K562 (cell line): ENCODE results near the gene MIER2. TPM values are rescaled to one million over a fixed set of nuclear protein-coding genes. Genes with fewer than 3 reads are reported as not detected.
A peak's percentile ranks its signal among the peaks of the same experiment; 100 is the strongest.

Experiments
- ATAC-seq: fragments of 200-7000 bp; cut with Tn5 transposase; 3 replicates; pipeline ENCODE4 v1.9.1; 2020; ENCODE audit warnings: moderate library complexity
- BruUV-seq: library from RNA; stranded (reverse); fragments of 400-500 nt; replicated peaks from 2 replicates; lab custom pipeline; 2021; lab: Mats Ljungman, UMichigan
- CTCF ChIA-PET: fragments of 300-600 bp; formaldehyde crosslinking; extraction: SDS; loops from one replicate; lab custom pipeline; 2021; ENCODE audit warnings: low intra/inter-chr PET ratio; lab: Yijun Ruan, JAX
- POLR2A ChIA-PET: fragments of 300-600, 350-650 bp; sonication (Branson Sonifier 250); formaldehyde crosslinking; extraction: SDS; loops from one replicate; lab custom pipeline; 2021; ENCODE audit warnings: antibody characterized with exemption, inconsistent platforms; lab: Yijun Ruan, JAX
- DNase-seq, 4 experiments: peaks; one replicate each; pipeline versions ENCODE4 v3.0.0 to v3.0.0-alpha.2; 2011 to 2018; ENCODE audit warnings: low spot score in 3 of 4, mixed read lengths in 3 of 4; ENCODE audit errors: extremely low read depth in 1 of 4
- FAIRE-seq: peaks from 2 replicates; lab custom pipeline; 2011; peaks lifted over from hg19 to GRCh38; lab: Jason Lieb, UNC
- H2AFZ ChIP-seq: 2 replicates; pipeline ENCODE4 v1.6.0; 2011; ENCODE audit warnings: low read depth, low read length, control low read depth, inconsistent platforms
- H3K27ac ChIP-seq: fragments of 200-600 bp; 3 replicates; pipeline ENCODE4 v1.8.0; 2011; ENCODE audit warnings: low read depth, mild to moderate bottlenecking, control low read depth, inconsistent platforms, low read length, moderate library complexity, mixed read lengths; ENCODE audit errors: extremely low read depth
- H3K27me3 ChIP-seq, 2 experiments: fragments of 300-600 bp in 1 of 2; 2 replicates in 1 of 2; 3 replicates in 1 of 2; pipeline versions ENCODE4 v1.6.0 to v1.8.0; 2011; ENCODE audit warnings: inconsistent platforms in 2 of 2, low read length in 2 of 2, mild to moderate bottlenecking in 1 of 2, mixed read lengths in 1 of 2, moderate library complexity in 1 of 2; ENCODE audit not compliant: control insufficient read depth in 2 of 2, insufficient read depth in 2 of 2
- H3K36me3 ChIP-seq: fragments of 300-600 bp; 3 replicates; pipeline ENCODE4 v1.8.0; 2011; ENCODE audit warnings: mild to moderate bottlenecking, low read length, inconsistent platforms; ENCODE audit not compliant: control insufficient read depth, insufficient read depth
- H3K4me1 ChIP-seq, 2 experiments: fragments of 200-600 bp in 1 of 2; replicated peaks in 1 of 2; 2 replicates in 1 of 2; 3 replicates in 1 of 2; pipeline versions ENCODE4 v1.5.1 to v1.8.0; 2011; ENCODE audit warnings: inconsistent platforms in 2 of 2, low read length in 2 of 2, mild to moderate bottlenecking in 1 of 2, mixed read lengths in 1 of 2, moderate library complexity in 1 of 2; ENCODE audit not compliant: control insufficient read depth in 2 of 2, insufficient read depth in 2 of 2
- H3K4me2 ChIP-seq: 2 replicates; pipeline ENCODE4 v1.6.1; 2011; ENCODE audit warnings: low read length, control low read depth, inconsistent platforms, mixed read lengths; ENCODE audit not compliant: insufficient read depth
- H3K4me3 ChIP-seq: fragments of 200-600 bp; sonication (generic), shearing (Covaris generic); 2 replicates; pipeline ENCODE4 v1.5.1; 2016; ENCODE audit warnings: control low read depth, inconsistent platforms
- H3K79me2 ChIP-seq: fragments of 200-600 bp; 3 replicates; pipeline ENCODE4 v1.8.0; 2011; ENCODE audit warnings: low read length, inconsistent platforms; ENCODE audit not compliant: control insufficient read depth, insufficient read depth
- H3K9ac ChIP-seq, 2 experiments: 2 replicates each; pipeline versions ENCODE4 v1.6.0 to v1.6.1; 2011; ENCODE audit warnings: low read depth in 2 of 2, low read length in 2 of 2, control low read depth in 1 of 2, inconsistent platforms in 1 of 2, mild to moderate bottlenecking in 1 of 2, mixed read lengths in 1 of 2; ENCODE audit not compliant: insufficient read depth in 1 of 2
- H3K9me1 ChIP-seq: one replicate; pipeline ENCODE4 v1.6.0; 2011; ENCODE audit warnings: inconsistent platforms, mild to moderate bottlenecking, low read length, moderate library complexity; ENCODE audit not compliant: control insufficient read depth, insufficient read depth
- H3K9me3 ChIP-seq: replicated peaks from 2 replicates; pipeline ENCODE4 v1.5.1; 2011; ENCODE audit warnings: low read depth, low read length, inconsistent platforms; ENCODE audit not compliant: control insufficient read depth, insufficient read depth
- H4K20me1 ChIP-seq: replicated peaks from 2 replicates; pipeline ENCODE4 v1.6.1; 2011; ENCODE audit warnings: low read length, inconsistent platforms, mixed read lengths; ENCODE audit not compliant: control insufficient read depth, insufficient read depth
- L3MBTL2 ChIP-seq: fragments of 450-650 bp; IDR thresholded peaks from 2 replicates; pipeline ENCODE4 v1.6.1; 2016; ENCODE audit warnings: mild to moderate bottlenecking, moderate library complexity
- NCOA4 ChIP-seq: fragments of 450-650 bp; IDR thresholded peaks from 2 replicates; pipeline ENCODE4 v1.6.1; 2018; ENCODE audit warnings: mild to moderate bottlenecking; ENCODE audit not compliant: partially characterized antibody
- NCOA6 ChIP-seq: fragments of 450-650 bp; IDR thresholded peaks from 2 replicates; pipeline ENCODE4 v1.6.1; 2017; ENCODE audit warnings: mild to moderate bottlenecking
- NFIC ChIP-seq: fragments of 450-650 bp; IDR thresholded peaks from 2 replicates; pipeline ENCODE4 v1.6.1; 2017; ENCODE audit warnings: mild to moderate bottlenecking, inconsistent platforms
- PCBP1 ChIP-seq: fragments of 200-400 bp; formaldehyde crosslinking; IDR thresholded peaks from 2 replicates; pipeline ENCODE4 v1.6.1; 2018; ENCODE audit warnings: mild to moderate bottlenecking, low read depth, low read length; ENCODE audit not compliant: poor library complexity, severe bottlenecking
- PHB2 ChIP-seq: fragments of 450-650 bp; IDR thresholded peaks from 2 replicates; pipeline ENCODE4 v1.6.1; 2017; ENCODE audit warnings: low read depth
- USF1 ChIP-seq: sonication (generic); formaldehyde crosslinking; IDR thresholded peaks from 2 replicates; pipeline ENCODE4 v1.9.0; 2022; ENCODE audit warnings: mild to moderate bottlenecking, missing genetic modification reagents
- VEZF1 ChIP-seq: fragments of 200-800 bp; sonication (Bioruptor generic); IDR thresholded peaks from 2 replicates; pipeline ENCODE4 v1.6.1; 2017; ENCODE audit warnings: missing genetic modification characterization, missing compliant biosample characterization
- ZBTB7A ChIP-seq: IDR thresholded peaks from 2 replicates; pipeline ENCODE4 v1.6.1; 2011; ENCODE audit warnings: low read depth, mild to moderate bottlenecking, low read length, moderate library complexity, borderline replicate concordance; ENCODE audit not compliant: control insufficient read depth
- ZNF239 ChIP-seq: fragments of 250-450 bp; sonication (Bioruptor Pico); IDR thresholded peaks from 2 replicates; pipeline ENCODE4 v1.4.0; 2020; ENCODE audit warnings: mild to moderate bottlenecking
- ZNF347 ChIP-seq: fragments of 450-650 bp; formaldehyde crosslinking; IDR thresholded peaks from 2 replicates; pipeline ENCODE4 v1.4.0; 2020; ENCODE audit warnings: low read depth, mild to moderate bottlenecking, moderate library complexity
- WGBS: fragments of 100-300 bp; shearing (Covaris generic); methylation state at CpG from one replicate; pipeline ENCODE4 v1.1.6; 2016; ENCODE audit warnings: low coverage, mixed read lengths; ENCODE audit not compliant: insufficient coverage; ENCODE audit errors: missing lambda C conversion rate; 5-methylcytosine and 5-hydroxymethylcytosine counted together
- in situ Hi-C: fragments of 300-500 bp; cut with MboI; formaldehyde crosslinking; loops from 4 replicates; pipeline ENCODE4 v1.15.0; 2018; ENCODE audit warnings: inconsistent platforms, mixed read lengths
- intact Hi-C: fragments of 100-400 bp; cut with micrococcal nuclease; formaldehyde crosslinking; loops from 2 replicates; pipeline ENCODE4 v1.14.2; 2022
- polyA plus RNA-seq, 8 experiments: library from polyadenylated mRNA; depleted of rRNA in 4 of 8; stranded (reverse) in 5 of 8; unstranded in 3 of 8; fragments of >200 nt; fragmentation: Nextera tagmentation in 2 of 8; fragmentation: Illumina TruSeq in 1 of 8; extraction: Ambion mirVana in 2 of 8; extraction: Trizol in 1 of 8; gene quantifications; 2 replicates each; pipeline versions ENCODE4 v1.2.1 to v1.2.3, GENCODE V29; 2011 to 2014; ENCODE audit warnings: inconsistent platforms in 1 of 8, missing spikeins in 1 of 8
- total RNA-seq, 7 experiments: library from RNA; depleted of rRNA in 6 of 7; stranded (reverse); fragments of >200 nt in 6 of 7; fragmentation: Illumina TruSeq in 2 of 7; extraction: Trizol in 2 of 7; gene quantifications; 2 replicates each; pipeline versions ENCODE4 v1.2.1 to v1.2.3, GENCODE V29; 2011 to 2021; ENCODE audit warnings: low replicate concordance in 1 of 7
- TF ChIP-seq, protein P1 (sequence below): sonication (generic); formaldehyde crosslinking; IDR thresholded peaks from 2 replicates; pipeline ENCODE4 v1.5.0; 2020; ENCODE audit warnings: missing genetic modification reagents
- TF ChIP-seq, protein P2 (sequence below): sonication (generic); formaldehyde crosslinking; IDR thresholded peaks from 2 replicates; pipeline ENCODE4 v1.8.0; 2022; ENCODE audit warnings: missing genetic modification reagents, mild to moderate bottlenecking, borderline replicate concordance
- TF ChIP-seq, protein P3 (sequence below), 2 experiments: IDR thresholded peaks; 2 replicates each; pipeline ENCODE4 v1.6.1; 2011; ENCODE audit warnings: borderline replicate concordance in 1 of 2, control low read depth in 1 of 2, low read depth in 1 of 2, low read length in 1 of 2, mild to moderate bottlenecking in 1 of 2, mixed read lengths in 1 of 2, moderate library complexity in 1 of 2; ENCODE audit not compliant: insufficient read depth in 1 of 2, insufficient read length in 1 of 2, poor library complexity in 1 of 2, severe bottlenecking in 1 of 2; ENCODE audit errors: extremely low read depth in 1 of 2

Gene MIER2
- total and polyA plus RNA-seq, 9 of the 15 experiments (the other 6 are each of a cell fraction or from before 2014, with no cell fraction given), result 0.46 to 34.7 (median 15.6) TPM

- H3K27ac ChIP-seq, result no peak within 1 kb of the TSS; the same call in 2 of the 3 replicates
- ATAC-seq, result no peak
- H2AFZ ChIP-seq, result peak within 1 kb of the TSS; percentile 51; the same call in 1 of the 2 replicates
- POLR2A ChIA-PET, result no interaction called here
- H4K20me1 ChIP-seq, result peaks cover 4% of the 10 kb centered on the region; the same call in 1 of the 2 replicates
- peak; percentile 79 for TF ChIP-seq USF1 (CRISPR knock-in tag)
- TF ChIP-seq NCOA4, result no peak
- TF ChIP-seq PCBP1, result peak; percentile 34
- TF ChIP-seq ZBTB7A, result peak; percentile 61; the same call in 1 of the 2 replicates
- no peak for TF ChIP-seq PHB2
- TF ChIP-seq L3MBTL2, result peak; percentile 49
- TF ChIP-seq, protein P1, sequence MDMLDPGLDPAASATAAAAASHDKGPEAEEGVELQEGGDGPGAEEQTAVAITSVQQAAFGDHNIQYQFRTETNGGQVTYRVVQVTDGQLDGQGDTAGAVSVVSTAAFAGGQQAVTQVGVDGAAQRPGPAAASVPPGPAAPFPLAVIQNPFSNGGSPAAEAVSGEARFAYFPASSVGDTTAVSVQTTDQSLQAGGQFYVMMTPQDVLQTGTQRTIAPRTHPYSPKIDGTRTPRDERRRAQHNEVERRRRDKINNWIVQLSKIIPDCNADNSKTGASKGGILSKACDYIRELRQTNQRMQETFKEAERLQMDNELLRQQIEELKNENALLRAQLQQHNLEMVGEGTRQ (CRISPR knock-in tag), result peak; percentile 59
- peak; percentile 44; the same call in 1 of the 2 replicates for TF ChIP-seq NCOA6
- peak; percentile 22; the same call in 1 of the 2 replicates for TF ChIP-seq VEZF1
- TF ChIP-seq, protein P2, sequence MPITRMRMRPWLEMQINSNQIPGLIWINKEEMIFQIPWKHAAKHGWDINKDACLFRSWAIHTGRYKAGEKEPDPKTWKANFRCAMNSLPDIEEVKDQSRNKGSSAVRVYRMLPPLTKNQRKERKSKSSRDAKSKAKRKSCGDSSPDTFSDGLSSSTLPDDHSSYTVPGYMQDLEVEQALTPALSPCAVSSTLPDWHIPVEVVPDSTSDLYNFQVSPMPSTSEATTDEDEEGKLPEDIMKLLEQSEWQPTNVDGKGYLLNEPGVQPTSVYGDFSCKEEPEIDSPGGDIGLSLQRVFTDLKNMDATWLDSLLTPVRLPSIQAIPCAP (CRISPR knock-in tag), result no peak
- TF ChIP-seq ZNF239 (CRISPR knock-in tag), result no peak
- peak; percentile 20; the same call in 1 of the 2 replicates for TF ChIP-seq NFIC
- no peak for TF ChIP-seq ZNF347 (CRISPR knock-in tag)
- TF ChIP-seq, protein P3, sequence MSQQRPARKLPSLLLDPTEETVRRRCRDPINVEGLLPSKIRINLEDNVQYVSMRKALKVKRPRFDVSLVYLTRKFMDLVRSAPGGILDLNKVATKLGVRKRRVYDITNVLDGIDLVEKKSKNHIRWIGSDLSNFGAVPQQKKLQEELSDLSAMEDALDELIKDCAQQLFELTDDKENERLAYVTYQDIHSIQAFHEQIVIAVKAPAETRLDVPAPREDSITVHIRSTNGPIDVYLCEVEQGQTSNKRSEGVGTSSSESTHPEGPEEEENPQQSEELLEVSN (IDR thresholded peaks at IDR 0.05; ENCODE audit: borderline replicate concordance in 1 of 2, extremely low read depth in 1 of 2, insufficient read depth in 1 of 2, insufficient read length in 1 of 2, low read depth in 1 of 2, low read length in 1 of 2, poor library complexity in 1 of 2, severe bottlenecking in 1 of 2), result peak; percentile 37 to 69
- FAIRE-seq, result no peak
- H3K79me2 ChIP-seq, result no peaks in the 10 kb centered on the region
- H3K9ac ChIP-seq, result peak within 1 kb of the TSS; percentile 4 to 83; a peak in 2 of 4 replicates
- BruUV-seq, result no TSS peak
- H3K9me3 ChIP-seq, result no peaks in the 10 kb centered on the region
- in situ Hi-C loops (no loop called here), intact Hi-C loops (no loop called here)
- no peaks in the 10 kb centered on the region for H3K36me3 ChIP-seq
- H3K4me1 ChIP-seq, result peaks cover 8 to 56% of the 10 kb centered on the region in 2 experiments; a peak in 4 of 5 replicates
- H3K9me1 ChIP-seq, result no peaks in the 10 kb centered on the region
- CTCF ChIA-PET, result no interaction called here
- peak in 3 of 4 experiments; percentile 48 to 63 (median 60) for DNase-seq
- H3K4me2 ChIP-seq, result peak within 1 kb of the TSS; percentile 31
- H3K27me3 ChIP-seq, result peaks cover 5 to 28% of the 10 kb centered on the region in 2 experiments; a peak in 4 of 5 replicates
- H3K4me3 ChIP-seq, result peak within 1 kb of the TSS; percentile 25
- 51% methylated on average over 7 of the region's 60 CpGs for WGBS
These were observed 53.5 kb downstream of the MIER2 start, which contains the start of gene PLPP2 for GRCh38 chr19:291006-291521. PLPP2 (minus strand) TSS chr19:291403; CDS start chr19:291336, 67 bp downstream.
